Gastrocnemius medialis (tissue), 4 donors: ENCODE results near the gene AMER1. TPM values are rescaled to one million over a fixed set of nuclear protein-coding genes. Genes with fewer than 3 reads are reported as not detected.

ENCODE experiments used
- ATAC-seq, 2 donors: fragments of 150-250 bp; one replicate each; pipeline ENCODE4 v1.9.1; 2016
- DNase-seq, 2 donors: peaks; one replicate each; pipeline ENCODE4 v3.0.0-alpha.2; 2019
- H3K27ac ChIP-seq, 4 donors: fragments of 200-600 bp; sonication (generic); 1 replicate in 1 of 4; 2 replicates in 3 of 4; pipeline ENCODE4 v1.5.1; 2016 to 2018; ENCODE audit warnings: mild to moderate bottlenecking in 2 of 4, moderate library complexity in 1 of 4
- H3K27me3 ChIP-seq, 3 donors: fragments of 200-600 bp; sonication (generic) in 2 of 3; 1 replicate in 1 of 3; 2 replicates in 2 of 3; pipeline versions ENCODE4 v1.5.1 to v1.6.0; 2016 to 2019; ENCODE audit warnings: mild to moderate bottlenecking in 1 of 3, moderate library complexity in 1 of 3
- H3K36me3 ChIP-seq, 2 donors: fragments of 200-600 bp; sonication (generic) in 1 of 2; one replicate each; pipeline ENCODE4 v1.5.1; 2017 to 2018
- H3K4me1 ChIP-seq, 2 donors: fragments of 200-600 bp; sonication (generic) in 1 of 2; one replicate each; pipeline ENCODE4 v1.5.1; 2016 to 2017; ENCODE audit warnings: mild to moderate bottlenecking in 2 of 2
- H3K4me3 ChIP-seq, 4 donors: fragments of 200-600 bp; sonication (generic) in 3 of 4; 1 replicate in 1 of 4; 2 replicates in 3 of 4; pipeline ENCODE4 v1.5.1; 2016 to 2019; ENCODE audit warnings: mild to moderate bottlenecking in 2 of 4
- H3K9me3 ChIP-seq, 3 donors: fragments of 200-600 bp; sonication (generic) in 2 of 3; 1 replicate in 1 of 3; 2 replicates in 2 of 3; pipeline ENCODE4 v1.5.1; 2016 to 2019
- CTCF ChIP-seq, 5 experiments: fragments of 450-650 bp in 3 of 5; fragments of 200-600 bp in 2 of 5; sonication (generic) in 2 of 5; IDR thresholded peaks in 4 of 5; conservative IDR thresholded peaks in 1 of 5; 1 replicate in 4 of 5; 2 replicates in 1 of 5; pipeline ENCODE4 v1.5.1; 2016 to 2019; ENCODE audit warnings: antibody characterized with exemption in 5 of 5, mild to moderate bottlenecking in 3 of 5, moderate library complexity in 3 of 5
- POLR2A ChIP-seq, 2 donors: fragments of 450-650 bp; IDR thresholded peaks; one replicate each; pipeline ENCODE4 v1.6.1; 2017; ENCODE audit warnings: antibody characterized with exemption in 2 of 2, mild to moderate bottlenecking in 2 of 2, moderate library complexity in 2 of 2
- in situ Hi-C, 4 donors: fragments of 200-750 bp; cut with MboI; loops; one replicate each; pipeline versions ENCODE4 v1.15.0 to v1.8.0; 2017; ENCODE audit warnings: low sequenced_read_pairs in 4 of 4
- intact Hi-C: fragments of 100-400 bp; cut with DNase I; formaldehyde crosslinking; loops from one replicate; pipeline ENCODE4 v1.15.1; 2023; ENCODE audit warnings: low total_unique reads
- total RNA-seq, 4 donors: library from RNA; depleted of rRNA; stranded (reverse); fragments of >200 nt; gene quantifications; one replicate each; pipeline versions ENCODE4 v1.1.0 to v1.2.3, GENCODE V29; 2016

Gene AMER1
- total RNA-seq, 4 donors from 2014 or later: 4.3 to 10.0 (median 6.7) TPM

GRCh38 chrX:64206556-64207162, 1.2 kb upstream of the AMER1 start:
- Histone ChIP-seq H3K27me3 (no peaks in the 10 kb centered on the region), H3K27ac (peak overlapping the region; percentile 79 to 96 (median 90)), H3K36me3 (no peaks in the 10 kb centered on the region), H3K9me3 (no peaks in the 10 kb centered on the region), H3K4me3 (peak overlapping the region; percentile 60 to 66 (median 64)), H3K4me1 (peaks cover 21 to 27% of the 10 kb centered on the region in 2 donors)
- TF ChIP-seq POLR2A (IDR thresholded peaks at IDR 0.05): no peak
- TF ChIP-seq CTCF (IDR thresholded peaks at IDR 0.05 in 4 of 5, conservative IDR thresholded peaks at IDR 0.05 in 1 of 5): no peak
- intact Hi-C loops (loop anchor here (10.0 kb wide), 4 partner anchors 112 to 1328 kb away; partner anchors contain the start of genes LAS1L and MTMR8), in situ Hi-C loops (loop anchor here in 2 of 4 donors (25.0 kb wide), 1 partner anchor 444 kb away; a partner anchor contains a TSS)
- ATAC-seq (no peak), DNase-seq (peak in 1 of 2 donors; percentile 23)

- Histone ChIP-seq H3K27ac (peak overlapping the region; percentile 79 to 96 (median 90)), H3K27me3 (no peaks in the 10 kb centered on the region), H3K4me3 (peak overlapping the region; percentile 60 to 66 (median 64)), H3K4me1 (peaks cover 21 to 27% of the 10 kb centered on the region in 2 donors), H3K36me3 (no peaks in the 10 kb centered on the region), H3K9me3 (no peaks in the 10 kb centered on the region)
- intact Hi-C loops (loop anchor here (1.0 to 10.0 kb wide), 5 partner anchors 24 to 1329 kb away; partner anchors contain the start of genes ASB12, LAS1L and MTMR8), in situ Hi-C loops (loop anchor here in 2 of 4 donors (25.0 kb wide), 1 partner anchor 444 kb away; a partner anchor contains a TSS)
- TF ChIP-seq CTCF (IDR thresholded peaks at IDR 0.05 in 4 of 5, conservative IDR thresholded peaks at IDR 0.05 in 1 of 5) (peak in 1 of 5 experiments; percentile 19), POLR2A (IDR thresholded peaks at IDR 0.05) (peak; percentile 69 to 81)
- peak; percentile 92 to 96 for DNase-seq
- ATAC-seq: peak; percentile 79 to 82
These were observed 410 bp upstream of the AMER1 start for GRCh38 chrX:64205735-64206501.

GRCh38 chrX:64204701-64205440, 637 bp downstream of the AMER1 start:
- H3K4me1 ChIP-seq: peaks cover 21 to 27% of the 10 kb centered on the region in 2 donors
- H3K9me3 ChIP-seq: no peaks in the 10 kb centered on the region
- intact Hi-C loops (loop anchor here (1.0 to 10.0 kb wide), 5 partner anchors 25 to 1330 kb away; partner anchors contain the start of genes ASB12, LAS1L and MTMR8), in situ Hi-C loops (loop anchor here in 2 of 4 donors (25.0 kb wide), 1 partner anchor 443 kb away; a partner anchor contains a TSS)
- H3K36me3 ChIP-seq: no peaks in the 10 kb centered on the region
- peak overlapping the region; percentile 60 to 66 (median 64) for H3K4me3 ChIP-seq
- peak overlapping the region; percentile 79 to 96 (median 90) for H3K27ac ChIP-seq
- DNase-seq: peak; percentile 6 to 26
- ATAC-seq: peak; percentile 27 to 32
- TF ChIP-seq CTCF (IDR thresholded peaks at IDR 0.05 in 4 of 5, conservative IDR thresholded peaks at IDR 0.05 in 1 of 5) (no peak), POLR2A (IDR thresholded peaks at IDR 0.05) (no peak)
- H3K27me3 ChIP-seq: no peaks in the 10 kb centered on the region

GRCh38 chrX:64204252-64204651, 1.3 kb downstream of the AMER1 start:
- peak; percentile 3 to 48 for DNase-seq
- Histone ChIP-seq H3K27ac (peak overlapping the region; percentile 79 to 96 (median 90)), H3K4me1 (peaks cover 21 to 27% of the 10 kb centered on the region in 2 donors), H3K9me3 (no peaks in the 10 kb centered on the region), H3K4me3 (peak overlapping the region; percentile 60 to 66 (median 64)), H3K27me3 (no peaks in the 10 kb centered on the region), H3K36me3 (no peaks in the 10 kb centered on the region)
- TF ChIP-seq POLR2A (IDR thresholded peaks at IDR 0.05): no peak
- no peak for TF ChIP-seq CTCF (IDR thresholded peaks at IDR 0.05 in 4 of 5, conservative IDR thresholded peaks at IDR 0.05 in 1 of 5)
- peak in 1 of 2 donors; percentile 30 for ATAC-seq
- intact Hi-C loops (loop anchor here (10.0 kb wide), 4 partner anchors 109 to 1331 kb away; partner anchors contain the start of genes LAS1L and MTMR8), in situ Hi-C loops (loop anchor here in 2 of 4 donors (25.0 kb wide), 1 partner anchor 442 kb away; a partner anchor contains a TSS)
